NCI-H524 treated with DMSO at 0.1 percent for 48 hours (cell line): ENCODE data around the gene DEPP1.

Source experiments
- DNase-seq: peaks from one replicate; lab custom pipeline; 2025; lab: John Stamatoyannopoulos, UW

DEPP1 gene

GRCh38 chr10:44931621-44932516 lies 46.7 kb downstream of the DEPP1 start:
- DNase-seq, result no peak

GRCh38 chr10:44930904-44931620 lies 47.5 kb downstream of the DEPP1 start:
- no peak for DNase-seq

GRCh38 chr10:44929356-44930255 lies 49.0 kb downstream of the DEPP1 start:
- DNase-seq, result no peak

GRCh38 chr10:44928462-44928861 lies 50.1 kb downstream of the DEPP1 start:
- no peak for DNase-seq

- no peak for DNase-seq
These were observed 51.3 kb downstream of the DEPP1 start for GRCh38 chr10:44927352-44927751.

- DNase-seq, result no peak
These were observed 51.8 kb downstream of the DEPP1 start for GRCh38 chr10:44926751-44927351.
